ENCODE results near the gene KAZALD1. TPM values are rescaled to one million over a fixed set of nuclear protein-coding genes. Genes with fewer than 3 reads are reported as not detected.
"Not testable (repeated sequence)": the region's sequence is repeated elsewhere in the genome, so short reads cannot be mapped to it uniquely, and the experiment has no call there.

The KAZALD1 gene
- polyA plus RNA-seq, 1 donor from 2014 or later = 1.6 TPM

- Histone ChIP-seq H3K9me2 (ENCODE audit: insufficient read depth, low read length) (no peaks in the 10 kb centered on the region), H4K20me1 (ENCODE audit: insufficient read depth) (no peaks in the 10 kb centered on the region), H3F3A (ENCODE audit: insufficient read depth, low read length, poor library complexity, severe bottlenecking) (no peaks in the 10 kb centered on the region), H3K27me3 (ENCODE audit: insufficient read depth, low read depth, low read length) (peaks cover 47% of the 10 kb centered on the region), H3K4me2 (ENCODE audit: low read length) (peak overlapping the region; percentile 85), H2AFZ (ENCODE audit: low read depth, low read length) (no peak overlapping the region), H3K9me3 (ENCODE audit: low read length) (no peaks in the 10 kb centered on the region), H3K9ac (ENCODE audit: low read length) (no peak overlapping the region), H3K79me2 (replicated peaks; ENCODE audit: insufficient read depth, low read length) (no peaks in the 10 kb centered on the region), H3K27ac (ENCODE audit: low read length) (no peak overlapping the region), H3K4me3 (ENCODE audit: low read length) (peak overlapping the region; percentile 78), H3K36me3 (ENCODE audit: insufficient read depth, low read length) (no peaks in the 10 kb centered on the region)
- TF ChIP-seq RAD21 (conservative IDR thresholded peaks at IDR 0.05) (no peak), EZH2 (IDR thresholded peaks at IDR 0.05; ENCODE audit: borderline replicate concordance, insufficient read depth, low read length, poor library complexity, severe bottlenecking) (no peak), POLR2AphosphoS5 (IDR thresholded peaks at IDR 0.05) (no peak), TAF1 (IDR thresholded peaks at IDR 0.05; ENCODE audit: low read depth) (no peak), SMC3 (conservative IDR thresholded peaks at IDR 0.05; ENCODE audit: poor library complexity) (no peak), REST (IDR thresholded peaks at IDR 0.05; ENCODE audit: borderline replicate concordance) (no peak), CTCF (IDR thresholded peaks at IDR 0.05; ENCODE audit: poor library complexity, severe bottlenecking) (no peak), MXI1 (conservative IDR thresholded peaks at IDR 0.05; ENCODE audit: poor library complexity, severe bottlenecking) (no peak), EP300 (conservative IDR thresholded peaks at IDR 0.05; ENCODE audit: poor library complexity, severe bottlenecking) (no peak)
These were observed 28.5 kb upstream of the KAZALD1 start for GRCh38 chr10:101033276-101033675.

- H3K9me3 ChIP-seq (ENCODE audit: low read length); H3K9ac ChIP-seq (ENCODE audit: low read length); H4K20me1 ChIP-seq (ENCODE audit: insufficient read depth); H2AFZ ChIP-seq (ENCODE audit: low read depth, low read length); H3K4me2 ChIP-seq (ENCODE audit: low read length); H3K27ac ChIP-seq (ENCODE audit: low read length); H3K9me2 ChIP-seq (ENCODE audit: insufficient read depth, low read length); H3F3A ChIP-seq (ENCODE audit: insufficient read depth, low read length, poor library complexity, severe bottlenecking); H3K36me3 ChIP-seq (ENCODE audit: insufficient read depth, low read length); H3K4me3 ChIP-seq (ENCODE audit: low read length); H3K79me2 ChIP-seq (replicated peaks; ENCODE audit: insufficient read depth, low read length): not testable (repeated sequence)
- peaks cover 45% of the 10 kb centered on the region for H3K27me3 ChIP-seq (ENCODE audit: insufficient read depth, low read depth, low read length)
These were observed 27.4 kb upstream of the KAZALD1 start for GRCh38 chr10:101034404-101034803.

- H3K27me3 ChIP-seq (ENCODE audit: insufficient read depth, low read depth, low read length) = peaks cover 36% of the 10 kb centered on the region
These were observed 26.5 kb upstream of the KAZALD1 start for GRCh38 chr10:101035314-101035713.

More at GRCh38 chr10:101035314-101035713, 26.5 kb upstream of the KAZALD1 start:
- no peak overlapping the region for H2AFZ ChIP-seq (ENCODE audit: low read depth, low read length)
- TF ChIP-seq SMC3 (conservative IDR thresholded peaks at IDR 0.05; ENCODE audit: poor library complexity) (no peak), EP300 (conservative IDR thresholded peaks at IDR 0.05; ENCODE audit: poor library complexity, severe bottlenecking) (no peak), REST (IDR thresholded peaks at IDR 0.05; ENCODE audit: borderline replicate concordance) (no peak), TAF1 (IDR thresholded peaks at IDR 0.05; ENCODE audit: low read depth) (no peak), CTCF (IDR thresholded peaks at IDR 0.05; ENCODE audit: poor library complexity, severe bottlenecking) (no peak), RAD21 (conservative IDR thresholded peaks at IDR 0.05) (no peak), EZH2 (IDR thresholded peaks at IDR 0.05; ENCODE audit: borderline replicate concordance, insufficient read depth, low read length, poor library complexity, severe bottlenecking) (no peak), POLR2AphosphoS5 (IDR thresholded peaks at IDR 0.05) (no peak), MXI1 (conservative IDR thresholded peaks at IDR 0.05; ENCODE audit: poor library complexity, severe bottlenecking) (no peak)
- no peak overlapping the region for H3K27ac ChIP-seq (ENCODE audit: low read length)
- H3K36me3 ChIP-seq (ENCODE audit: insufficient read depth, low read length) = no peaks in the 10 kb centered on the region
- H3K79me2 ChIP-seq (replicated peaks; ENCODE audit: insufficient read depth, low read length) = no peaks in the 10 kb centered on the region
- no peaks in the 10 kb centered on the region for H3K9me2 ChIP-seq (ENCODE audit: insufficient read depth, low read length)
- no peaks in the 10 kb centered on the region for H4K20me1 ChIP-seq (ENCODE audit: insufficient read depth)
- no peak overlapping the region for H3K4me2 ChIP-seq (ENCODE audit: low read length)
- no peaks in the 10 kb centered on the region for H3K9me3 ChIP-seq (ENCODE audit: low read length)
- no peak overlapping the region for H3K4me3 ChIP-seq (ENCODE audit: low read length)
- no peaks in the 10 kb centered on the region for H3F3A ChIP-seq (ENCODE audit: insufficient read depth, low read length, poor library complexity, severe bottlenecking)
- H3K9ac ChIP-seq (ENCODE audit: low read length) = no peak overlapping the region
